HFFc6 (cell line): ENCODE measurements around the gene CD46. TPM values are rescaled to one million over a fixed set of nuclear protein-coding genes. Genes with fewer than 3 reads are reported as not detected.

Experiments used
- DNase-seq: peaks from one replicate; pipeline ENCODE4 v3.0.0-alpha.2; 2018
- H3K27ac Mint-ChIP-seq: 2 replicates; pipeline ENCODE4 v1.8.0; 2020; ENCODE audit warnings: mild to moderate bottlenecking, mixed read lengths
- H3K27me3 Mint-ChIP-seq: 2 replicates; pipeline ENCODE4 v1.8.0; 2021; ENCODE audit warnings: mild to moderate bottlenecking, moderate library complexity, mixed read lengths; ENCODE audit not compliant: insufficient read depth
- H3K36me3 Mint-ChIP-seq: 2 replicates; pipeline ENCODE4 v1.8.0; 2021; ENCODE audit warnings: low read depth, mixed read lengths
- H3K4me1 Mint-ChIP-seq: 2 replicates; pipeline ENCODE4 v1.8.0; 2020; ENCODE audit warnings: low read depth, mixed read lengths
- H3K4me3 Mint-ChIP-seq: 2 replicates; pipeline ENCODE4 v1.8.0; 2020; ENCODE audit warnings: mild to moderate bottlenecking, moderate library complexity, mixed read lengths
- H3K9me3 Mint-ChIP-seq: 2 replicates; pipeline ENCODE4 v1.8.0; 2020; ENCODE audit warnings: mild to moderate bottlenecking, mixed read lengths
- CTCF ChIP-seq: fragments of 200-600 bp; sonication (generic); IDR thresholded peaks from 2 replicates; pipeline ENCODE4 v1.5.0; 2021; ENCODE audit warnings: antibody characterized with exemption, mild to moderate bottlenecking
- total RNA-seq, 6 experiments: library from RNA; stranded (reverse); fragmentation: NEBNext Ultra II Directional; extraction: Animal tissue kit (Norgen Biotek cat#: 25700); gene quantifications; 2 replicates in 1 of 6; 3 replicates in 5 of 6; pipeline ENCODE4 v1.2.3, GENCODE V29; 2021

The CD46 gene
- total RNA-seq, 6 experiments from 2014 or later = 134 to 152 (median 142) TPM

GRCh38 chr1:207744000-207744534 lies 7.8 kb upstream of the CD46 start:
- H3K27ac Mint-ChIP-seq = no peak overlapping the region
- TF ChIP-seq CTCF = no peak

GRCh38 chr1:207745285-207745684 lies 6.6 kb upstream of the CD46 start:
- Mint-ChIP-seq H3K9me3 (no peaks in the 10 kb centered on the region), H3K27ac (no peak overlapping the region), H3K4me3 (no peak overlapping the region), H3K36me3 (no peaks in the 10 kb centered on the region), H3K4me1 (peaks cover 24% of the 10 kb centered on the region), H3K27me3 (no peaks in the 10 kb centered on the region)
- no peak for TF ChIP-seq CTCF
- no peak for DNase-seq

More at GRCh38 chr1:207744000-207744534, 7.8 kb upstream of the CD46 start:
- Mint-ChIP-seq H3K36me3 (no peaks in the 10 kb centered on the region), H3K27me3 (no peaks in the 10 kb centered on the region), H3K4me3 (no peak overlapping the region), H3K4me1 (peaks cover 20% of the 10 kb centered on the region), H3K9me3 (no peaks in the 10 kb centered on the region)
- no peak for DNase-seq

GRCh38 chr1:207745839-207746767 lies 5.8 kb upstream of the CD46 start:
- Mint-ChIP-seq H3K36me3 (no peaks in the 10 kb centered on the region), H3K4me1 (peaks cover 32% of the 10 kb centered on the region), H3K27ac (no peak overlapping the region), H3K4me3 (no peak overlapping the region), H3K27me3 (no peaks in the 10 kb centered on the region), H3K9me3 (no peaks in the 10 kb centered on the region)
- no peak for TF ChIP-seq CTCF
- no peak for DNase-seq

- DNase-seq = no peak
- Mint-ChIP-seq H3K27ac (no peak overlapping the region), H3K27me3 (no peaks in the 10 kb centered on the region; the same call in 1 of the 2 replicates)
These were observed 4.0 kb upstream of the CD46 start for GRCh38 chr1:207747627-207748492.

More at GRCh38 chr1:207747627-207748492, 4.0 kb upstream of the CD46 start:
- no peak for TF ChIP-seq CTCF
- Mint-ChIP-seq H3K36me3 (no peaks in the 10 kb centered on the region), H3K9me3 (no peaks in the 10 kb centered on the region), H3K4me3 (no peak overlapping the region), H3K4me1 (peaks cover 41% of the 10 kb centered on the region)
